T47D (cell line): ENCODE results near the gene PHLDA2.
A peak's percentile ranks its signal among the peaks of the same experiment; 100 is the strongest.

Experiments
- DNase-seq, 2 experiments: peaks; one replicate each; pipeline versions ENCODE4 v3.0.0 to v3.0.0-alpha.2; 2011 to 2012; ENCODE audit warnings: low read depth in 1 of 2, low spot score in 1 of 2
- JUND ChIP-seq: IDR thresholded peaks from 2 replicates; pipeline ENCODE4 v1.6.1; 2012; ENCODE audit warnings: low read depth
- in situ Hi-C: cut with HindIII; loops from 2 replicates; pipeline ENCODE4 v1.10.0; 2016; ENCODE audit warnings: low sequenced_read_pairs, low pct_unique_long_range_greater_than_20kb

The PHLDA2 gene

GRCh38 chr11:2903672-2904011 is 25.6 kb downstream of the PHLDA2 start:
- no peak for TF ChIP-seq JUND
- no peak for DNase-seq
- in situ Hi-C loops = no loop called here

- in situ Hi-C loops = no loop called here
- no peak for DNase-seq
Measured at GRCh38 chr11:2902784-2903671, 26.2 kb downstream of the PHLDA2 start.

GRCh38 chr11:2901854-2902783 is 27.1 kb downstream of the PHLDA2 start:
- no peak for TF ChIP-seq JUND
- in situ Hi-C loops = no loop called here
- DNase-seq = peak; percentile 90 to 93

More at GRCh38 chr11:2902784-2903671, 26.2 kb downstream of the PHLDA2 start:
- no peak for TF ChIP-seq JUND

- no peak for TF ChIP-seq JUND
- in situ Hi-C loops = no loop called here
- no peak for DNase-seq
Measured at GRCh38 chr11:2901196-2901796, 27.9 kb downstream of the PHLDA2 start.

- no peak for TF ChIP-seq JUND
- in situ Hi-C loops = no loop called here
- peak in 1 of 2 experiments; percentile 54 for DNase-seq
Measured at GRCh38 chr11:2899080-2899783, 30.0 kb downstream of the PHLDA2 start.

- in situ Hi-C loops = no loop called here
- no peak for TF ChIP-seq JUND
- no peak for DNase-seq
Measured at GRCh38 chr11:2898366-2899079, 30.7 kb downstream of the PHLDA2 start.

- DNase-seq = no peak
- in situ Hi-C loops = no loop called here
- no peak for TF ChIP-seq JUND
Measured at GRCh38 chr11:2897048-2897447, 32.2 kb downstream of the PHLDA2 start.

GRCh38 chr11:2896047-2896446 is 33.2 kb downstream of the PHLDA2 start:
- in situ Hi-C loops = no loop called here
- no peak for TF ChIP-seq JUND
- no peak for DNase-seq

GRCh38 chr11:2893935-2894334 is 35.3 kb downstream of the PHLDA2 start:
- in situ Hi-C loops = no loop called here
- TF ChIP-seq JUND = no peak
- DNase-seq = no peak

GRCh38 chr11:2892967-2893528 is 36.2 kb downstream of the PHLDA2 start:
- TF ChIP-seq JUND = no peak
- DNase-seq = peak in 1 of 2 experiments; percentile 40
- in situ Hi-C loops = no loop called here
